Activated T-helper 1 cell treated with Interleukin-2 at 50 U/mL for 16 hours (primary cell): ENCODE data around the gene HARS2.
A peak's percentile ranks its signal among the peaks of the same experiment; 100 is the strongest.
"Not testable (repeated sequence)": the region's sequence is repeated elsewhere in the genome, so short reads cannot be mapped to it uniquely, and the experiment has no call there.

Experiments
- DNase-seq: peaks from one replicate; pipeline ENCODE4 v3.0.0-alpha.2; 2020; ENCODE audit warnings: low read depth

Gene HARS2

GRCh38 chr5:140690941-140691924 lies at the start of gene HARS2, which contains the start of gene HARS1:
TSS of gene HARS2 (plus strand) at chr5:140691455. CDS start at chr5:140691649, 194 bp downstream.
TSS of gene HARS1 (minus strand) at chr5:140691370. CDS start at chr5:140691304, 66 bp downstream.
- DNase-seq, result peak; percentile 75

GRCh38 chr5:140641716-140642115 lies 49.5 kb upstream of the HARS2 start:
- no peak for DNase-seq

- DNase-seq, result no peak
Observed at GRCh38 chr5:140642718-140643117, 48.5 kb upstream of the HARS2 start.

GRCh38 chr5:140647042-140647419 lies 44.2 kb upstream of the HARS2 start:
- no peak for DNase-seq

- no peak for DNase-seq
Observed at GRCh38 chr5:140658870-140659269, 32.4 kb upstream of the HARS2 start.

GRCh38 chr5:140660371-140660770 lies 30.9 kb upstream of the HARS2 start:
- DNase-seq, result not testable (repeated sequence)

- DNase-seq, result no peak
Observed at GRCh38 chr5:140664030-140664358, 27.3 kb upstream of the HARS2 start.

GRCh38 chr5:140664359-140665119 lies 26.7 kb upstream of the HARS2 start, which contains the start of gene WDR55:
TSS of gene WDR55 (plus strand) at chr5:140664904. CDS start at chr5:140664913, 9 bp downstream.
- peak; percentile 94 for DNase-seq

- DNase-seq, result not testable (repeated sequence)
Observed at GRCh38 chr5:140671035-140671434, 20.2 kb upstream of the HARS2 start.

- no peak for DNase-seq
Observed at GRCh38 chr5:140671472-140672125, 19.7 kb upstream of the HARS2 start.

- no peak for DNase-seq
Observed at GRCh38 chr5:140672455-140673186, 18.6 kb upstream of the HARS2 start.

- no peak for DNase-seq
Observed at GRCh38 chr5:140673187-140673976, 17.9 kb upstream of the HARS2 start, which contains the start of gene DND1. TSS of gene DND1 (minus strand) at chr5:140673576. CDS start at chr5:140673542, 34 bp downstream.

- no peak for DNase-seq
Observed at GRCh38 chr5:140674211-140674610, 17.0 kb upstream of the HARS2 start.

GRCh38 chr5:140674629-140675028 lies 16.6 kb upstream of the HARS2 start:
- no peak for DNase-seq

GRCh38 chr5:140677947-140678346 lies 13.3 kb upstream of the HARS2 start:
- DNase-seq, result no peak

GRCh38 chr5:140678993-140679392 lies 12.3 kb upstream of the HARS2 start:
- no peak for DNase-seq

GRCh38 chr5:140690376-140690932 lies 801 bp upstream of the HARS2 start:
- no peak for DNase-seq

GRCh38 chr5:140694276-140694675 lies 3.0 kb downstream of the HARS2 start:
- DNase-seq, result no peak

- no peak for DNase-seq
Observed at GRCh38 chr5:140696891-140697492, 5.7 kb downstream of the HARS2 start.
